ENCODE measurements around the gene ZNF362. TPM values are rescaled to one million over a fixed set of nuclear protein-coding genes. Genes with fewer than 3 reads are reported as not detected.
"Not testable (repeated sequence)": the region's sequence is repeated elsewhere in the genome, so short reads cannot be mapped to it uniquely, and the experiment has no call there.

ZNF362 gene
- total RNA-seq, 1 donor = 9.5 TPM

GRCh38 chr1:33305816-33306652 is 49.7 kb downstream of the ZNF362 start:
- no peak overlapping the region for H3K4me3 ChIP-seq (ENCODE audit: low read depth, low read length)
- no peak for TF ChIP-seq CTCF (IDR thresholded peaks at IDR 0.05; ENCODE audit: insufficient read depth, low read depth, low read length)
- no peak for DNase-seq (ENCODE audit: low read depth)

DNA sequence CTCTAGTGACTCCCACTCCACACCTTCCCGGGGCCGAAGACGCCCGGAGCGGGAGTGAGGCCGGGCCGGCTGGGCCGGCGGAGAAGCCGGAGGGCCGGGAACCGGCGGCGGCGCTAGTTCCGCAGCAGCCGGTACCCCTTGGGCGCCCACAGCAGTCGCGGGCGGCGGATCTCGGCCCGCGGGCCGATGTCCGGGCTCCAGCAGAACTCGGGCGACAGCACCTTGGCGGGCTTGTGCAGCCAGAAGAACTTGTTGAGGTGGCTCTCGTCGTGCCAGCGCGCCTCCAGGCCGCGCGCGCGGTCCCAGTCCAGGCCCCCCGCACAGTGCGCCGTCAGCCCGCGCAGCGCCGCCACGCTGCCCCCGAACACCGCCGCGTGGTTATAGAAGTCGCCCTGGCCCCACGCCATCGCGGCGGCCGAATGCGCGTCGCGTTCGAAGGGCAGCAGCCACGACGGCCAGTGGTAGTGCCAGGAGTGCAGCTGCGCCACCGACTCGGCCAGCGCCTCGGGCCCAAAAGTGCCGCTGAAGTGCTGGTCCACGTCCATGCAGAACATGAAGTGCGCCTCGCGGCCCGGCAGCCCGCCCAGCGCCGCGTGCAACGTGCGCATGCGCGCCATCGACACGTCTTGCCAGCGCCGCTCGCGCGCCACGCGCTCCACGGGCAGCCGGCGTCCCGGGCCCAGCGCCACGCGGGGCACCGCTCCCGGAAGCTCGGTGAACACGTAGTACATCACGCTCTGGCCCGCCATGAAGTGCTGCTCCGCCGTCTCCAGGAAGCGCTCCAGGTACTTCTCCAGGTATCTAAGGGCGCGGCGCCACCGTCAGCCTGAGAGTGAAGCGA is 50.6 kb downstream of the ZNF362 start:
- no peak for TF ChIP-seq CTCF (IDR thresholded peaks at IDR 0.05; ENCODE audit: insufficient read depth, low read depth, low read length)
- DNase-seq (ENCODE audit: low read depth) = no peak
- H3K4me3 ChIP-seq (ENCODE audit: low read depth, low read length) = no peak overlapping the region

DNA sequence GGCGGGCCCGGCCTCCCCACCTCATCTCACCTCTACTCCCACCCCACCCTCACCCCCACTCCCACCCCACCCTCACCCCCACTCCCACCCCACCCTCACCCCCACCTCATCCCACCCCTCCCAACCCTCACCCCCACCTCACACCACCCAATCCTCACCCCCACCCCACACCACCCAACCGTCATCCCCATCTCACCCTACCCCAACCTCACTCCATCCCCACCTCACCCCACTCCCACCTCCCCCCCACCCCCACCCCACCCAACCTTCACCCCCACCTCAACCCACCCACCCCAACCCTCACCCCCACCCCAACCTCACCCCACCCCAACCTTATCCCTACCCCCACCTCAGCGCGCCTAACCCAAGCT is 51.2 kb downstream of the ZNF362 start:
- no peak for TF ChIP-seq CTCF (IDR thresholded peaks at IDR 0.05; ENCODE audit: insufficient read depth, low read depth, low read length)

GRCh38 chr1:33309351-33309750 is 53.1 kb downstream of the ZNF362 start:
- not testable (repeated sequence) for H3K4me3 ChIP-seq (ENCODE audit: low read depth, low read length); DNase-seq (ENCODE audit: low read depth)

More for the DNA sequence above, 51.2 kb downstream of the ZNF362 start:
- DNase-seq (ENCODE audit: low read depth) = no peak
- H3K4me3 ChIP-seq (ENCODE audit: low read depth, low read length) = no peak overlapping the region

DNA sequence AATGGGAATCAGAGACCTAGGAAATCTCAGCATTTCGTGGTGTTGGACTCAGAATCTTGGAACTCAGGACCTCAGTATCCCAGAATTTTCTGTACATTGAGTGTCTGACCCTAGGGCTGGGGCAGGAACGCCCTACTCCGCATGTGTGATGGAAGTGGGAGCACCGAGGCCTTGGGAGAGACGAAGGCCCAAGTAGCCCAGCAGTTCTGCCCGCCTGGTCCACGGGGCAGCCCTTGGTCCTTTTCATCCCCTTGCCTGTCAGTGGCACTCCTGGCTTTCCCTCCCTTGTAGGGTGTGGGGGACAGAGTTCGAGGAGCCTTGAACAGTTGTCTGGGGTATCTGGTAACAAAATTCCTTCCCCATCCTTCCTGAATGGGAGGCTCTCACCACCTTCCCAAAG is 54.4 kb downstream of the ZNF362 start:
- DNase-seq (ENCODE audit: low read depth) = no peak
- no peak overlapping the region for H3K4me3 ChIP-seq (ENCODE audit: low read depth, low read length)

GRCh38 chr1:33311706-33312412 is 55.6 kb downstream of the ZNF362 start:
- no peak overlapping the region for H3K4me3 ChIP-seq (ENCODE audit: low read depth, low read length)
- no peak for DNase-seq (ENCODE audit: low read depth)
- TF ChIP-seq CTCF (IDR thresholded peaks at IDR 0.05; ENCODE audit: insufficient read depth, low read depth, low read length) = no peak

More for the DNA sequence above, 54.4 kb downstream of the ZNF362 start:
- no peak for TF ChIP-seq CTCF (IDR thresholded peaks at IDR 0.05; ENCODE audit: insufficient read depth, low read depth, low read length)

DNA sequence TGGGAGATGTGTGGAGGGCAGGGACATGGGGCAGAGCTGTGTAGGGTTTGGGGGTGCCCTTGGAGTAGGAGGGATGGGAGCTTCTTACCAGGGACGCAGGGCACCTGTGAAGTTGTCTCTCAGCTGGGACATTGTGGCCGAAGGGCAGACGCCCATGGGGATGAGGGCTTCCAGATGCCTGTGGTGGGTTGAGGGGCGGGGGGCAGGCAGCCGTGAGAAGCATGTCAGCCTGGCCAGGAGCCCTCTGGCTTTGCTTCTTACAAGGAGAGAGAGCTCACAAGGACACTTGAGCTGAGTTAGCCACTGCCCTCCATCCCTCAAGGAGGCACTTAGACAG is 56.1 kb downstream of the ZNF362 start:
- DNase-seq (ENCODE audit: low read depth) = no peak
- H3K4me3 ChIP-seq (ENCODE audit: low read depth, low read length) = no peak overlapping the region
- TF ChIP-seq CTCF (IDR thresholded peaks at IDR 0.05; ENCODE audit: insufficient read depth, low read depth, low read length) = no peak

All from fibroblast of villous mesenchyme (primary cell).